NCI-H82 treated with DMSO at 0.1 percent for 48 hours (cell line): ENCODE data around the gene SLC26A2.

Experiments used
- DNase-seq: peaks from one replicate; lab custom pipeline; 2025; ENCODE audit not compliant: unreplicated experiment; lab: John Stamatoyannopoulos, UW

Gene SLC26A2

DNA sequence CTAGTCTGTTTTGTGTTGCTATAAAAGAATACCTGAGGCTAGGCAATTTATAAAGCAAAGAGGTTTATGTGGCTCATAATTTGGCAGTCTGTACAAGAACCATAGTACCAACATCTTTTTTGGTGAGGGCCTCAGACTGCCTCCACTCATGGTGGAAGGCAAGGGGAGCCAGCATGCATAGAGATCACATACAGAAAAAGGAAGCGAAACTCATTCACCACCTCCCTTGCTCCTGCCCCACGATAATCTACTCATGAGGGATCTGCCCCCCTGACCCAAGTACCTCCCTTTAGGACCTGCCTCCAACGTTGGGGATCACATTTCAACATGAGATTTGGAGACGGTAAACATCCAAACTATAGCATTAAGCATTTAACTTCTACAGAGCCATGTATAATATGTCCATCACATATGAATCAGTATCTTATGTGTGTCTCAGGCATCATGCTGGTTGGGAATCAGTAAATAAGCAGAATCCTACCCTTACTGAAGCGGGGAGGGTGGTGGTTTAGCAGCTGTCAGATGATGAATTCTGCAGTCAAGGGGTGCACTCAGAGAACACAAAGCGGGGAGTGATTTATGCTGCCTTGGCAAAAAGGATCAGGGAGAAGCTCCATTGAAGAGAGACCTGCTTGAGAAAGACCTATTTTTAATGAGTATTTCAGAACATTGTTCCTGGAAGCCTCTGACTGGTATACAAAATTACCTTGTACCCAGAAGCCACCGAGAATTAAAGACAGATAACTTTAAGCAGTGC lies 74.8 kb downstream of the SLC26A2 start:
- DNase-seq, result no peak

DNA sequence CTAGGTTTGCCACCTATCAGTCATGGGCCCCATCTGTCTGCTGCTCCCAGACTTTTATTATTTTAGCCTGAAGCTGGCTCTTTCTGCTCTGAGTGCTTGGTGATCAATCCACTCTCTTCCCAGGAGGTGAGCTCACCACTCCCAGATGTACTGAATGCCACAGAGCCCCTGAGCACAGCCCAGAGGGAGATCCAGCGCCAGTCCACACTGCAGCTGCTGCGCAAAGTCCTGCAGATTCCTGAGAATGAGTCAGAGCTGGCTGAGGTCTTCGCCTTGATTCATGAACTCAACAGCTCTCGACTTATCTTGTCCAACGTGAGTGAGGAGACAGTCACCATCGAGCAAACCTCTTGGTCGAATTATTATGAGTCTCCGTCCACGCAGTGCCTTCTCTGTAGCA lies 76.0 kb downstream of the SLC26A2 start:
- DNase-seq, result no peak
